ENCODE results near the gene SPEM3.

The SPEM3 gene

GRCh38 chr17:7462474-7463371 lies 34.1 kb downstream of the SPEM3 start:
- TF ChIP-seq CTCF (IDR thresholded peaks at IDR 0.05; ENCODE audit: poor library complexity, severe bottlenecking) = no peak
- DNase-seq (ENCODE audit: low spot score) (no peak), ATAC-seq (ENCODE audit: low read depth) (no peak)
- H3K36me3 ChIP-seq (ENCODE audit: low read depth) = peaks cover 25% of the 10 kb centered on the region
- H3K27ac ChIP-seq (ENCODE audit: poor library complexity, severe bottlenecking) = no peak overlapping the region
- no peaks in the 10 kb centered on the region for H3K27me3 ChIP-seq (ENCODE audit: insufficient read depth, poor library complexity, severe bottlenecking)
- no peaks in the 10 kb centered on the region for H3K4me1 ChIP-seq (ENCODE audit: insufficient read depth, poor library complexity, severe bottlenecking)
- H3K4me3 ChIP-seq (ENCODE audit: severe bottlenecking) = no peak overlapping the region
- H3K9me3 ChIP-seq (ENCODE audit: severe bottlenecking) = no peaks in the 10 kb centered on the region

- H3K4me1 ChIP-seq (ENCODE audit: insufficient read depth, poor library complexity, severe bottlenecking) = no peaks in the 10 kb centered on the region
- no peak overlapping the region for H3K4me3 ChIP-seq (ENCODE audit: severe bottlenecking)
- no peaks in the 10 kb centered on the region for H3K9me3 ChIP-seq (ENCODE audit: severe bottlenecking)
- H3K36me3 ChIP-seq (ENCODE audit: low read depth) = peaks cover 26% of the 10 kb centered on the region
- DNase-seq (ENCODE audit: low spot score) = no peak
- no peak for TF ChIP-seq CTCF (IDR thresholded peaks at IDR 0.05; ENCODE audit: poor library complexity, severe bottlenecking)
- H3K27me3 ChIP-seq (ENCODE audit: insufficient read depth, poor library complexity, severe bottlenecking) = no peaks in the 10 kb centered on the region
- no peak for ATAC-seq (ENCODE audit: low read depth)
- no peak overlapping the region for H3K27ac ChIP-seq (ENCODE audit: poor library complexity, severe bottlenecking)
Measured at GRCh38 chr17:7463372-7463846, 34.8 kb downstream of the SPEM3 start.

GRCh38 chr17:7464081-7464480 lies 35.4 kb downstream of the SPEM3 start:
- no peak overlapping the region for H3K27ac ChIP-seq (ENCODE audit: poor library complexity, severe bottlenecking)
- ATAC-seq (ENCODE audit: low read depth) = no peak
- no peak overlapping the region for H3K4me3 ChIP-seq (ENCODE audit: severe bottlenecking)
- H3K4me1 ChIP-seq (ENCODE audit: insufficient read depth, poor library complexity, severe bottlenecking) = no peaks in the 10 kb centered on the region
- H3K36me3 ChIP-seq (ENCODE audit: low read depth) = peaks cover 28% of the 10 kb centered on the region
- H3K9me3 ChIP-seq (ENCODE audit: severe bottlenecking) = no peaks in the 10 kb centered on the region
- no peak for DNase-seq (ENCODE audit: low spot score)
- TF ChIP-seq CTCF (IDR thresholded peaks at IDR 0.05; ENCODE audit: poor library complexity, severe bottlenecking) = no peak
- H3K27me3 ChIP-seq (ENCODE audit: insufficient read depth, poor library complexity, severe bottlenecking) = no peaks in the 10 kb centered on the region

- Histone ChIP-seq H3K9me3 (ENCODE audit: severe bottlenecking) (no peaks in the 10 kb centered on the region), H3K27me3 (ENCODE audit: insufficient read depth, poor library complexity, severe bottlenecking) (no peaks in the 10 kb centered on the region), H3K36me3 (ENCODE audit: low read depth) (peaks cover 32% of the 10 kb centered on the region), H3K27ac (ENCODE audit: poor library complexity, severe bottlenecking) (no peak overlapping the region), H3K4me1 (ENCODE audit: insufficient read depth, poor library complexity, severe bottlenecking) (no peaks in the 10 kb centered on the region), H3K4me3 (ENCODE audit: severe bottlenecking) (no peak overlapping the region)
- no peak for TF ChIP-seq CTCF (IDR thresholded peaks at IDR 0.05; ENCODE audit: poor library complexity, severe bottlenecking)
- ATAC-seq (ENCODE audit: low read depth) (no peak), DNase-seq (ENCODE audit: low spot score) (no peak)
Measured at GRCh38 chr17:7465597-7466275, 37.1 kb downstream of the SPEM3 start.
